ENCODE data around the gene ALOX15. TPM values are rescaled to one million over a fixed set of nuclear protein-coding genes. Genes with fewer than 3 reads are reported as not detected.
"Not testable (repeated sequence)": the region's sequence is repeated elsewhere in the genome, so short reads cannot be mapped to it uniquely, and the experiment has no call there.

Gene ALOX15
- total RNA-seq, 2 donors from 2014 or later: not detected

GRCh38 chr17:4607261-4607741 is 34.2 kb downstream of the ALOX15 start:
- WGBS, 2 experiments (ENCODE audit: insufficient coverage in 1 of 2, insufficient read length in 1 of 2): 89 to 95% methylated on average over 10 to 25 of the region's 25 CpGs
- H3K4me1 ChIP-seq (ENCODE audit: control insufficient read depth, insufficient read depth, low read length): no peaks in the 10 kb centered on the region
- no peak overlapping the region for H3K27ac ChIP-seq (ENCODE audit: low read depth, low read length)
- Mint-ChIP-seq H3K4me1 (peaks cover 27% of the 10 kb centered on the region), H3K36me3 (ENCODE audit: low read depth) (no peaks in the 10 kb centered on the region), H3K27ac (peak overlapping the region; percentile 20), H3K4me3 (no peak overlapping the region), H3K27me3 (ENCODE audit: insufficient read depth) (peaks cover 2% of the 10 kb centered on the region), H3K9me3 (no peaks in the 10 kb centered on the region)
- no peaks in the 10 kb centered on the region for H3K27me3 ChIP-seq (ENCODE audit: control insufficient read depth, insufficient read depth, low read length, poor library complexity, severe bottlenecking)
- peak; percentile 53 for DNase-seq
- TF ChIP-seq, protein P1, sequence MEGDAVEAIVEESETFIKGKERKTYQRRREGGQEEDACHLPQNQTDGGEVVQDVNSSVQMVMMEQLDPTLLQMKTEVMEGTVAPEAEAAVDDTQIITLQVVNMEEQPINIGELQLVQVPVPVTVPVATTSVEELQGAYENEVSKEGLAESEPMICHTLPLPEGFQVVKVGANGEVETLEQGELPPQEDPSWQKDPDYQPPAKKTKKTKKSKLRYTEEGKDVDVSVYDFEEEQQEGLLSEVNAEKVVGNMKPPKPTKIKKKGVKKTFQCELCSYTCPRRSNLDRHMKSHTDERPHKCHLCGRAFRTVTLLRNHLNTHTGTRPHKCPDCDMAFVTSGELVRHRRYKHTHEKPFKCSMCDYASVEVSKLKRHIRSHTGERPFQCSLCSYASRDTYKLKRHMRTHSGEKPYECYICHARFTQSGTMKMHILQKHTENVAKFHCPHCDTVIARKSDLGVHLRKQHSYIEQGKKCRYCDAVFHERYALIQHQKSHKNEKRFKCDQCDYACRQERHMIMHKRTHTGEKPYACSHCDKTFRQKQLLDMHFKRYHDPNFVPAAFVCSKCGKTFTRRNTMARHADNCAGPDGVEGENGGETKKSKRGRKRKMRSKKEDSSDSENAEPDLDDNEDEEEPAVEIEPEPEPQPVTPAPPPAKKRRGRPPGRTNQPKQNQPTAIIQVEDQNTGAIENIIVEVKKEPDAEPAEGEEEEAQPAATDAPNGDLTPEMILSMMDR (conservative IDR thresholded peaks at IDR 0.05): no peak
- no peak overlapping the region for H3K4me3 ChIP-seq (ENCODE audit: low read length)
- H3K9ac ChIP-seq (ENCODE audit: extremely low read depth, low read length, poor library complexity, severe bottlenecking): no peak overlapping the region
- no peaks in the 10 kb centered on the region for H3K9me3 ChIP-seq (ENCODE audit: control insufficient read depth, low read length)
- no peaks in the 10 kb centered on the region for H3K36me3 ChIP-seq (ENCODE audit: control insufficient read depth, insufficient read depth, low read length)

GRCh38 chr17:4605826-4606225 is 35.7 kb downstream of the ALOX15 start:
- DNase-seq: no peak
- H3K9me3 Mint-ChIP-seq: no peaks in the 10 kb centered on the region
- H3K9me3 ChIP-seq (ENCODE audit: control insufficient read depth, low read length): no peaks in the 10 kb centered on the region
- H3K4me3 ChIP-seq (ENCODE audit: low read length): no peak overlapping the region
- H3K27ac Mint-ChIP-seq: no peak overlapping the region
- H3K9ac ChIP-seq (ENCODE audit: extremely low read depth, low read length, poor library complexity, severe bottlenecking): no peak overlapping the region
- no peak overlapping the region for H3K4me3 Mint-ChIP-seq
- no peaks in the 10 kb centered on the region for H3K36me3 ChIP-seq (ENCODE audit: control insufficient read depth, insufficient read depth, low read length)
- H3K36me3 Mint-ChIP-seq (ENCODE audit: low read depth): no peaks in the 10 kb centered on the region
- H3K27me3 Mint-ChIP-seq (ENCODE audit: insufficient read depth): peaks cover 3% of the 10 kb centered on the region
- WGBS, 2 experiments (ENCODE audit: insufficient coverage in 1 of 2, insufficient read length in 1 of 2): 79 to 88% methylated on average over 8 to 12 of the region's 12 CpGs
- H3K4me1 ChIP-seq (ENCODE audit: control insufficient read depth, insufficient read depth, low read length): no peaks in the 10 kb centered on the region
- no peak overlapping the region for H3K27ac ChIP-seq (ENCODE audit: low read depth, low read length)
- no peaks in the 10 kb centered on the region for H3K27me3 ChIP-seq (ENCODE audit: control insufficient read depth, insufficient read depth, low read length, poor library complexity, severe bottlenecking)
- peaks cover 27% of the 10 kb centered on the region for H3K4me1 Mint-ChIP-seq
- TF ChIP-seq, protein P1 (conservative IDR thresholded peaks at IDR 0.05): no peak

GRCh38 chr17:4604736-4605135 is 36.7 kb downstream of the ALOX15 start:
- WGBS, 2 experiments (ENCODE audit: insufficient coverage in 1 of 2, insufficient read length in 1 of 2): 92 to 98% methylated on average over 8 to 11 of the region's 11 CpGs
- H3K27me3 ChIP-seq (ENCODE audit: control insufficient read depth, insufficient read depth, low read length, poor library complexity, severe bottlenecking); H3K27ac ChIP-seq (ENCODE audit: low read depth, low read length); H3K9ac ChIP-seq (ENCODE audit: extremely low read depth, low read length, poor library complexity, severe bottlenecking); H3K36me3 Mint-ChIP-seq (ENCODE audit: low read depth); H3K27me3 Mint-ChIP-seq (ENCODE audit: insufficient read depth); H3K36me3 ChIP-seq (ENCODE audit: control insufficient read depth, insufficient read depth, low read length); H3K4me3 ChIP-seq (ENCODE audit: low read length); H3K9me3 Mint-ChIP-seq; H3K4me1 ChIP-seq (ENCODE audit: control insufficient read depth, insufficient read depth, low read length); DNase-seq; H3K4me3 Mint-ChIP-seq; H3K27ac Mint-ChIP-seq; H3K9me3 ChIP-seq (ENCODE audit: control insufficient read depth, low read length): not testable (repeated sequence)
- peaks cover 29% of the 10 kb centered on the region for H3K4me1 Mint-ChIP-seq

GRCh38 chr17:4604111-4604644 is 37.3 kb downstream of the ALOX15 start:
- Mint-ChIP-seq H3K4me1 (peaks cover 30% of the 10 kb centered on the region), H3K27me3 (ENCODE audit: insufficient read depth) (peaks cover 3% of the 10 kb centered on the region), H3K4me3 (no peak overlapping the region), H3K27ac (no peak overlapping the region), H3K36me3 (ENCODE audit: low read depth) (no peaks in the 10 kb centered on the region), H3K9me3 (no peaks in the 10 kb centered on the region)
- TF ChIP-seq, protein P1 (conservative IDR thresholded peaks at IDR 0.05): no peak
- DNase-seq: peak; percentile 53
- no peak overlapping the region for H3K9ac ChIP-seq (ENCODE audit: extremely low read depth, low read length, poor library complexity, severe bottlenecking)
- H3K27me3 ChIP-seq (ENCODE audit: control insufficient read depth, insufficient read depth, low read length, poor library complexity, severe bottlenecking): no peaks in the 10 kb centered on the region
- 88 to 89% methylated on average over 16 to 17 of the region's 18 CpGs for WGBS, 2 experiments (ENCODE audit: insufficient coverage in 1 of 2, insufficient read length in 1 of 2)
- peaks cover 11% of the 10 kb centered on the region for H3K4me1 ChIP-seq (ENCODE audit: control insufficient read depth, insufficient read depth, low read length)
- H3K4me3 ChIP-seq (ENCODE audit: low read length): no peak overlapping the region
- H3K27ac ChIP-seq (ENCODE audit: low read depth, low read length): no peak overlapping the region
- H3K36me3 ChIP-seq (ENCODE audit: control insufficient read depth, insufficient read depth, low read length): no peaks in the 10 kb centered on the region
- H3K9me3 ChIP-seq (ENCODE audit: control insufficient read depth, low read length): no peaks in the 10 kb centered on the region

All from endodermal cell (in vitro differentiated cells).